GM12864 (cell line): ENCODE measurements around the gene ALDH1A2.

Experiments used
- DNase-seq: peaks from one replicate; pipeline ENCODE4 v3.0.0-alpha.2; 2011; ENCODE audit warnings: low read depth
- H3K4me3 ChIP-seq: 2 replicates; pipeline ENCODE4 v1.5.1; 2011; ENCODE audit warnings: mild to moderate bottlenecking, low read depth, low read length, control low read depth
- TF ChIP-seq, protein P1 (sequence below): IDR thresholded peaks from 2 replicates; pipeline ENCODE4 v1.5.1; 2011; ENCODE audit warnings: low read depth, mild to moderate bottlenecking, moderate library complexity, low read length, control low read depth, inconsistent platforms; ENCODE audit errors: missing control alignments

ALDH1A2 gene

DNA sequence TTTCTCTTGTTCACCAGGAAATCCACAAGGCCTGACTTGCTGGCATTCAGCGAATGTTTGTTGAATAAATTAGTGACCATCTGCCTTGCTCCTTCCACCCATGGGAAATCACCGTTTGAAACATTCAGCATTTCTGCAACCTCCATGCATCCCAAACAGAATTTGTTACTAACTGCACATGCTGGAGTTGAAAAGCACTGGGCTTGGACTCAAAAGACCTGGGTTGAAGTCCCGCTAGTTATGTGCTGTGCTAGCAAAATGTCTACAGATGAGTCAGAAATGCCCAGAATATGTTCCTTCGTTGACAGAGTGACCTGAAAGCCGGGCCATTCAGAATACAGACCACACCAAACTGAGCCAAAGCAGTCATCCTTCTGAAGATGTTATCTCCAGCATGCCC, 144.6 kb downstream of the ALDH1A2 start:
- TF ChIP-seq, protein P1, sequence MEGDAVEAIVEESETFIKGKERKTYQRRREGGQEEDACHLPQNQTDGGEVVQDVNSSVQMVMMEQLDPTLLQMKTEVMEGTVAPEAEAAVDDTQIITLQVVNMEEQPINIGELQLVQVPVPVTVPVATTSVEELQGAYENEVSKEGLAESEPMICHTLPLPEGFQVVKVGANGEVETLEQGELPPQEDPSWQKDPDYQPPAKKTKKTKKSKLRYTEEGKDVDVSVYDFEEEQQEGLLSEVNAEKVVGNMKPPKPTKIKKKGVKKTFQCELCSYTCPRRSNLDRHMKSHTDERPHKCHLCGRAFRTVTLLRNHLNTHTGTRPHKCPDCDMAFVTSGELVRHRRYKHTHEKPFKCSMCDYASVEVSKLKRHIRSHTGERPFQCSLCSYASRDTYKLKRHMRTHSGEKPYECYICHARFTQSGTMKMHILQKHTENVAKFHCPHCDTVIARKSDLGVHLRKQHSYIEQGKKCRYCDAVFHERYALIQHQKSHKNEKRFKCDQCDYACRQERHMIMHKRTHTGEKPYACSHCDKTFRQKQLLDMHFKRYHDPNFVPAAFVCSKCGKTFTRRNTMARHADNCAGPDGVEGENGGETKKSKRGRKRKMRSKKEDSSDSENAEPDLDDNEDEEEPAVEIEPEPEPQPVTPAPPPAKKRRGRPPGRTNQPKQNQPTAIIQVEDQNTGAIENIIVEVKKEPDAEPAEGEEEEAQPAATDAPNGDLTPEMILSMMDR = no peak
- no peak overlapping the region for H3K4me3 ChIP-seq
- no peak for DNase-seq

DNA sequence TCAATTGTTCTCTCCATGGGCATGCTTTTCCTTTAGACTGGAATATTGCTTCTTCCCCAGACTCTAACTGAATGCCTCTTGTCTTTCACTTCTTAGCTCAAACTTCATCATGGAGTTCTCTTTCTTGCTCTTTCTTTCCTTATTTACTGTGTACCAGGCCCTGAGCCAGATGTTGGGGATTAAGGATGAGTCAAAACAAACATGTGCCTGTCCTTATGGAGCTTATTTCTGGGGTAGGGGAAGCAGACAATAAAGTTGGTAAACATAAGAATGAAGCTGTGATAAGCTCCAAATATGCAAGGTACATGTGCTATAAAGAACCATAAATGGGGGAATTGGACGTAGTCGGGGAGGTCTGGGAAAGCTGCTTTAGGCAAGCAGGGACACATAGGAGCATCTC, 145.8 kb downstream of the ALDH1A2 start:
- no peak for DNase-seq
- H3K4me3 ChIP-seq = no peak overlapping the region
- TF ChIP-seq, protein P1 = no peak

DNA sequence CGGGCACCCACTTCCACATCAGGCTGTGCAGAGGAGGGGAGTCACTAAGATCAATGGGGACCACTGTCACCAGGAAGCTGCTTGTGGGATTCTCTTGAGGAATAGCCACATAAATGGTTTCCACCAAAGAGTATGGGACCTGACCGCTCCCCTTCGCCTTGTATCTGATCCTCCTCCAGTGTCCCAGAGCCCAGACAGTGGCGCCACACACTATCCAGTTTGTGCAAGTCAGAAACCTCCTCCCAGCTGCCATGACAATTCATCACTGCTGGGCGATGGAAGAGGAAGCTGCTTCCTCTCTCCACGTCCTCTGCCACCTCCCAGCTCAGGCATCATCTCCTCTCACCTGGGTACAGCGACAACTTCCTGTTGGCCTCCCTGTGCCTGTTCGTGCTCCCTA, 147.5 kb downstream of the ALDH1A2 start:
- TF ChIP-seq, protein P1 = no peak
- DNase-seq = no peak
- H3K4me3 ChIP-seq = no peak overlapping the region

DNA sequence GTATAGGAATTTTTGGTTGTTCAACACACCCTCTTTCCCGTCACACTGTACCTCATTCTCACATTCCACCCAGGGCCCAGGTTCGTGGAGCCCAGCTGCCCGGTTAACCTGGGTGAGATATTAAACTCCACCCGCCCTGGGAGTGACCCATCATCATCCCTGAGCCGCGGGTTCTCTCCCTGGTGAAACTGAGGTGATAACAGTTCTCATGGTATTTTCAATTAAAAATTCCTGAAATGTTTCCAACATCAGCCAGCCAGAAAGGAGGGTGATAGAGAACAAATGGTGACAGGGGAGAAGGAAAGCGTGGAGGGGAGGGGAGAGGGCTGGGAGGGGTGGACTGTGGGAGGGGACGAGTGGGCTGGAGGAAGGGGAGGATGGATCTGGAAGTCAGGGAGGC, 148.8 kb downstream of the ALDH1A2 start:
- no peak overlapping the region for H3K4me3 ChIP-seq
- DNase-seq = no peak
- TF ChIP-seq, protein P1 = no peak

DNA sequence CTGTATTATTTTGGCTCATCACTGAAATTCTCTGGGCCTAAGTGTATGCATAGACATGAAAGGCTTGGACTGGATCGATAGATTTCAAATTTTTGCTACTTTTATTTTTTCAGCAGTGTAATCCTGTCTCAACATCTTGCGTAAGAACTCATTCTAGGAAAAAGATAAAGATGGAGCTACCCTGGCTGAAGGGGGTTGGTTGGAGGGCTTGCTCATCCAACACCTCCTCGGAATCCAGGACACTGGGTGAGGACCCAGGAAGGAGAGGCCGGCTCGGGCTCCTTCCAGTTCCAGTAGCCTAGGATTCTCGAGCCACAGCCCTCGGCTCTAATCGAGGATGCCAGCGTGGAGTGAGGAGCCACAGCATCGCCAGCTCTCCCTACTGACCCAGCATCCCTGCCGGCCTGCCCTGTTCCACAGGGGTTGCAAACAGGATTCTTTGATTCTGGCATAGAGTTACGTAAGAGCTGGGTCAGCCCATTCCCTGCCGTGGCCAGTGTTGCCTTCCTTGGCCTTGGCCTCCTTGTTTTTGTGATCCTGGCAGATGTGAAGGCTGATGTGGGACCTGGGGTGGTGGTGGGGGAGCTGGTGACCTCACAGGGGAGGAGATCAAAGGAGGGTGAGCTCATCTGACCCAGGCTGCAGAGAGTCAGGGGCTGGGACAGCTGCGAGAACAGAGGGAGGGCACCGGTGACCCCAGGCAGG, 149.5 kb downstream of the ALDH1A2 start:
- TF ChIP-seq, protein P1 = no peak
- DNase-seq = no peak
- H3K4me3 ChIP-seq = no peak overlapping the region

DNA sequence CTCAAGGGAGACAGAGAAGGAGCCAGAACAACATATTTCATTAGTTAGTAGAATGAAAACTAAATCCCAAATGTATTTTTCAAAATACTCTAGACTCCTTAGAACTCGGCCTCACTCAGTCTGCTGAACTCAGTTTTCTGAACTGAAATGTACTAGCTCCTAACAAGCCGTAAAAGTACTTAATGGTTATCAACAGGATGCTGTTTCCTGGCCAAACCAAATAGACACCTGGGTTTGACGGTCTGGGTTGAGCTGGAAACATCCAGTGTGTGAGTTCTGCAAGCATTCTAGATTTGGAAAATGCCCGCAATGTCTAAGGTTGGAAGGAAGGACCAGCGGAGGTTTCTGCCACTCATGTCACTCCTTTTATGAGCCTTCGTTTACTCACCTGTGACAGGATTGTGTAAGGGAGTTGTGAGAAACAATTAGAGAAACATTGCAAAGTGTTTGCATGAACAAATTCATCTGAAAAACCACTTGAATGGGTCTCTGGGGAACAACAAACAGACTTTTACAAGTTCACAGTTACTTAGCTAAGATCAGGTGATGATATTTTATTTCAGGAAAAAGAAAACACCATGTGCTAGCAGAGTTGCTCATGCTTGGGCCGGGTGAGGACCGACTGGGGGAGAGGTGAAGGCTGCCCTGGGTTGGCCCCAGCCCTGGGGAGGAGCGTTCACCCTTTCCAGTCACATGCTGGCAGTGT, 151.0 kb downstream of the ALDH1A2 start:
- TF ChIP-seq, protein P1 = no peak
- no peak for DNase-seq
- H3K4me3 ChIP-seq = no peak overlapping the region

DNA sequence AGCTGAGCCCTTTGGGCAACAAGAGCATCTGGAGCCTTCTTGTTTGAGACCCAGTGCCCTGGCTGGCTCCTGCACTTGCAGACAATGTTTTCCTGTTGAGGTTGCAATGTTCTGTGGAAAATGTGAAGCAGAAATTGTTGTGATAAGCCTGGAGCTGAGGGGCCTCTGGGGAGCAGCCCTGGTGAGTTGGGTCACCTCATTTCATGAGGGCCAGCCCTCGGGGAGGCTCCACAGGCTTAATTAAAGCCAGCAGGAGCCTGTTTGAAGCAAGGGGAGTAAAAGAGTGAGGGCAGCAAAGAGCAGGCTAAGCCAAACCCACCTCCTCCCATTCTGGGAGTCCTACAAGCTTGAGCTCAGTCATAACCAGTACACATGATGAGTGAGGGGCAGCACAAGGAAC, 154.3 kb downstream of the ALDH1A2 start:
- no peak overlapping the region for H3K4me3 ChIP-seq
- no peak for DNase-seq
- TF ChIP-seq, protein P1 = no peak
